Measurements from ENCODE around the gene GLRA3.

- TF ChIP-seq TAF1 (IDR thresholded peaks at IDR 0.05; ENCODE audit: borderline replicate concordance, insufficient read depth, low read length) (no peak), POLR2AphosphoS5 (IDR thresholded peaks at IDR 0.05; ENCODE audit: low read depth, low read length) (no peak), REST (IDR thresholded peaks at IDR 0.05; ENCODE audit: insufficient read depth in 1 of 2, low read depth in 2 of 2, low read length in 2 of 2) (no peak), SIN3A (IDR thresholded peaks at IDR 0.05; ENCODE audit: borderline replicate concordance, insufficient read depth, low read length) (no peak)
Observed at GRCh38 chr4:174673865-174674264, 155.2 kb downstream of the GLRA3 start.

Measured in PFSK-1 (cell line).